HG03439 (cell line): Measurements from ENCODE around the gene ALS2CL.
A peak's percentile ranks its signal among the peaks of the same experiment; 100 is the strongest.
"Not testable (repeated sequence)": the region's sequence is repeated elsewhere in the genome, so short reads cannot be mapped to it uniquely, and the experiment has no call there.

Experiments used
- ATAC-seq: cut with Tn5 transposase; IDR thresholded peaks from one replicate; pipeline ENCODE4 v1.9.1; 2021; ENCODE audit warnings: mild to moderate bottlenecking, moderate library complexity; ENCODE audit not compliant: unreplicated experiment

The ALS2CL gene

GRCh38 chr3:46705022-46705530, 11.6 kb upstream of the ALS2CL start:
- peak; percentile 59 for ATAC-seq

- ATAC-seq: not testable (repeated sequence)
Observed at GRCh38 chr3:46704346-46704745, 10.9 kb upstream of the ALS2CL start.

GRCh38 chr3:46703013-46703520, 9.6 kb upstream of the ALS2CL start:
- ATAC-seq: no peak

- no peak for ATAC-seq
Observed at GRCh38 chr3:46702246-46703012, 8.9 kb upstream of the ALS2CL start.

GRCh38 chr3:46701181-46701939, 7.9 kb upstream of the ALS2CL start, which contains the start of gene TMIE:
TMIE (plus strand) TSS chr3:46701392; CDS start chr3:46701488, 96 bp downstream.
- no peak for ATAC-seq

- ATAC-seq: no peak
Observed at GRCh38 chr3:46700772-46701171, 7.3 kb upstream of the ALS2CL start.

GRCh38 chr3:46699676-46700523, 6.4 kb upstream of the ALS2CL start:
- ATAC-seq: no peak

- no peak for ATAC-seq
Observed at GRCh38 chr3:46695962-46696894, 2.7 kb upstream of the ALS2CL start.

GRCh38 chr3:46695177-46695961, 1.9 kb upstream of the ALS2CL start:
- ATAC-seq: no peak

- no peak for ATAC-seq
Observed at GRCh38 chr3:46694520-46694919, 1.0 kb upstream of the ALS2CL start.

- ATAC-seq: no peak
Observed at GRCh38 chr3:46693892-46694226, 380 bp upstream of the ALS2CL start.

GRCh38 chr3:46692566-46692990, 901 bp downstream of the ALS2CL start:
- ATAC-seq: no peak

- no peak for ATAC-seq
Observed at GRCh38 chr3:46690798-46691197, 2.7 kb downstream of the ALS2CL start.

GRCh38 chr3:46685446-46685845, 8.0 kb downstream of the ALS2CL start:
- ATAC-seq: no peak

GRCh38 chr3:46684891-46685290, 8.6 kb downstream of the ALS2CL start:
- ATAC-seq: no peak

- no peak for ATAC-seq
Observed at GRCh38 chr3:46682974-46683373, 10.5 kb downstream of the ALS2CL start.

GRCh38 chr3:46681856-46682540, 11.5 kb downstream of the ALS2CL start:
- no peak for ATAC-seq

- no peak for ATAC-seq
Observed at GRCh38 chr3:46681387-46681786, 12.1 kb downstream of the ALS2CL start.
